Endothelial cell of umbilical vein (primary cell): ENCODE results near the gene FMNL2. TPM values are rescaled to one million over a fixed set of nuclear protein-coding genes. Genes with fewer than 3 reads are reported as not detected.

Source experiments
- BruUV-seq: library from RNA; stranded (reverse); fragments of 400-500 nt; replicated peaks from 2 replicates; lab custom pipeline; 2021; lab: Mats Ljungman, UMichigan
- CTCF ChIA-PET: fragments of 300-600, 350-600 bp; sonication (Branson Sonifier 250); formaldehyde crosslinking; loops from one replicate; lab custom pipeline; 2021; ENCODE audit warnings: antibody characterized with exemption, inconsistent platforms; lab: Charles Lee
- POLR2A ChIA-PET: fragments of 300-600, 350-600 bp; sonication (Branson Sonifier 250); formaldehyde crosslinking; loops from one replicate; lab custom pipeline; 2021; ENCODE audit warnings: antibody characterized with exemption, inconsistent platforms; lab: Charles Lee
- DNase-seq: peaks from one replicate; pipeline ENCODE4 v3.0.0-alpha.2; 2011; ENCODE audit warnings: low read depth, low spot score
- FAIRE-seq: peaks from 2 replicates; lab custom pipeline; 2011; peaks lifted over from hg19 to GRCh38; lab: Jason Lieb, UNC
- H2AFZ ChIP-seq: 2 replicates; pipeline ENCODE4 v1.6.0; 2012; ENCODE audit warnings: low read depth, low read length, control low read depth, inconsistent platforms
- H3K27ac ChIP-seq: 2 replicates; pipeline ENCODE4 v1.5.1; 2011; ENCODE audit warnings: low read depth, mild to moderate bottlenecking, control low read depth, low read length, moderate library complexity; ENCODE audit not compliant: insufficient read depth
- H3K27me3 ChIP-seq, 2 experiments: 2 replicates each; pipeline versions ENCODE4 v1.6.0 to v1.6.1; 2011; ENCODE audit warnings: low read length in 2 of 2, mixed read lengths in 1 of 2; ENCODE audit not compliant: control insufficient read depth in 2 of 2, insufficient read depth in 2 of 2
- H3K36me3 ChIP-seq, 2 experiments: 2 replicates in 1 of 2; 3 replicates in 1 of 2; pipeline ENCODE4 v1.5.1; 2011; ENCODE audit warnings: low read length in 2 of 2, mild to moderate bottlenecking in 1 of 2, moderate library complexity in 1 of 2; ENCODE audit not compliant: control insufficient read depth in 2 of 2, insufficient read depth in 2 of 2; ENCODE audit errors: extremely low read depth in 1 of 2
- H3K4me1 ChIP-seq: 3 replicates; pipeline ENCODE4 v1.5.1; 2011; ENCODE audit warnings: mild to moderate bottlenecking, low read length; ENCODE audit not compliant: control insufficient read depth, insufficient read depth; ENCODE audit errors: extremely low read depth
- H3K4me2 ChIP-seq: 2 replicates; pipeline ENCODE4 v1.6.1; 2011; ENCODE audit warnings: low read length, control low read depth, mixed read lengths; ENCODE audit not compliant: insufficient read depth
- H3K4me3 ChIP-seq, 3 experiments: fragments of 200-600 bp in 1 of 3; sonication (generic), shearing (Covaris generic) in 1 of 3; replicated peaks in 1 of 3; 2 replicates each; pipeline ENCODE4 v1.5.1; 2011 to 2016; ENCODE audit warnings: control low read depth in 3 of 3, low read length in 3 of 3, mild to moderate bottlenecking in 2 of 3, inconsistent platforms in 1 of 3, low read depth in 1 of 3, moderate library complexity in 1 of 3; ENCODE audit not compliant: insufficient read depth in 1 of 3
- H3K79me2 ChIP-seq: 2 replicates; pipeline ENCODE4 v1.6.0; 2012; ENCODE audit warnings: low read length, inconsistent platforms; ENCODE audit not compliant: control insufficient read depth, insufficient read depth
- H3K9ac ChIP-seq: replicated peaks from 2 replicates; pipeline ENCODE3; 2011; ENCODE audit warnings: low read length, control low read depth; ENCODE audit not compliant: insufficient read depth; ENCODE audit errors: extremely low read depth
- H3K9me1 ChIP-seq: replicated peaks from 3 replicates; pipeline ENCODE4 v1.6.0; 2011; ENCODE audit warnings: mild to moderate bottlenecking, low read length; ENCODE audit not compliant: control insufficient read depth, insufficient read depth; ENCODE audit errors: extremely low read depth
- H3K9me3 ChIP-seq: replicated peaks from 2 replicates; pipeline ENCODE4 v1.5.1; 2012; ENCODE audit warnings: low read length, inconsistent platforms; ENCODE audit not compliant: control insufficient read depth, insufficient read depth
- H4K20me1 ChIP-seq: replicated peaks from 2 replicates; pipeline ENCODE3; 2011; ENCODE audit warnings: mild to moderate bottlenecking, low read length; ENCODE audit not compliant: control insufficient read depth, insufficient read depth; ENCODE audit errors: extremely low read depth
- GATA2 ChIP-seq: IDR thresholded peaks from 2 replicates; pipeline ENCODE4 v1.7.0; 2011; ENCODE audit warnings: low read depth, mild to moderate bottlenecking, moderate library complexity, mixed read lengths, low read length; ENCODE audit not compliant: insufficient read length, insufficient read depth
- MAX ChIP-seq: IDR thresholded peaks from 2 replicates; pipeline ENCODE4 v1.6.1; 2011; ENCODE audit not compliant: insufficient read depth, insufficient read length
- MYC ChIP-seq: IDR thresholded peaks from one replicate; pipeline ENCODE4 v1.6.1; 2011; ENCODE audit warnings: mild to moderate bottlenecking, low read depth, low read length
- dilution Hi-C: fragments of 300-500 bp; cut with MboI; formaldehyde crosslinking; loops from one replicate; pipeline ENCODE4 v1.15.0; 2019; ENCODE audit warnings: low sequenced_read_pairs; ENCODE audit not compliant: extremely low pct_ligation_motif_present
- intact Hi-C: fragments of 100-400 bp; cut with micrococcal nuclease; formaldehyde crosslinking; loops from one replicate; pipeline ENCODE4 v1.10.0; 2022
- polyA plus RNA-seq, 4 experiments: library from polyadenylated mRNA; depleted of rRNA in 3 of 4; stranded (reverse) in 3 of 4; unstranded in 1 of 4; fragments of >200 nt; gene quantifications; 2 replicates each; pipeline versions ENCODE4 v1.2.1 to v1.2.3, GENCODE V29; 2011 to 2012; ENCODE audit warnings: missing spikeins in 1 of 4
- total RNA-seq: library from RNA; stranded (reverse); gene quantifications from 2 replicates; pipeline ENCODE4 v1.2.3, GENCODE V29; 2021

FMNL2 gene
- total and polyA plus RNA-seq, 2 donors (not counting 3 experiments of a cell fraction or from before 2014, with no cell fraction given): 8.3 to 28.0 TPM

- Histone ChIP-seq H3K27ac (peak overlapping the region; percentile 64), H3K9me3 (no peaks in the 10 kb centered on the region), H3K27me3 (no peaks in the 10 kb centered on the region), H3K9me1 (no peaks in the 10 kb centered on the region), H3K36me3 (no peaks in the 10 kb centered on the region), H3K79me2 (peaks cover 52% of the 10 kb centered on the region), H3K4me3 (no peak overlapping the region), H3K9ac (no peak overlapping the region), H3K4me2 (peak overlapping the region; percentile 53), H3K4me1 (peaks cover 56% of the 10 kb centered on the region), H2AFZ (peak overlapping the region; percentile 23), H4K20me1 (no peaks in the 10 kb centered on the region)
- ChIA-PET POLR2A (no interaction called here), CTCF (interaction anchor here (0.9 to 6.3 kb wide), 8 partner anchors 8 to 217 kb away, joined by 3 to 31 read pairs (median 4); no protein-coding TSS in a partner anchor)
- dilution Hi-C loops (no loop called here), intact Hi-C loops (loop anchor here (5.0 kb wide), 1 partner anchor 214 kb away; no protein-coding TSS in a partner anchor)
- DNase-seq: peak; percentile 44
- no TSS peak for BruUV-seq
- no peak for TF ChIP-seq MYC
- TF ChIP-seq GATA2: peak; percentile 17
- FAIRE-seq: no peak
Measured at GRCh38 chr2:152406119-152406835, 71.3 kb downstream of the FMNL2 start.

GRCh38 chr2:152406836-152407161, 71.8 kb downstream of the FMNL2 start:
- POLR2A ChIA-PET: no interaction called here
- Histone ChIP-seq H3K9ac (no peak overlapping the region), H3K9me1 (no peaks in the 10 kb centered on the region), H2AFZ (no peak overlapping the region), H3K36me3 (no peaks in the 10 kb centered on the region), H3K9me3 (no peaks in the 10 kb centered on the region), H3K4me2 (peak overlapping the region; percentile 53), H3K27ac (peak overlapping the region; percentile 64), H3K4me1 (peaks cover 57% of the 10 kb centered on the region), H3K79me2 (peaks cover 53% of the 10 kb centered on the region), H4K20me1 (no peaks in the 10 kb centered on the region), H3K27me3 (no peaks in the 10 kb centered on the region), H3K4me3 (no peak overlapping the region)
- TF ChIP-seq MAX: no peak
- FAIRE-seq (peak; percentile 64), DNase-seq (no peak)
- CTCF ChIA-PET: interaction anchor here (1.0 to 6.3 kb wide), 5 partner anchors 7 to 148 kb away, joined by 3 to 31 read pairs (median 4); no protein-coding TSS in a partner anchor
- intact Hi-C loops (loop anchor here (5.0 kb wide), 1 partner anchor 214 kb away; no protein-coding TSS in a partner anchor), dilution Hi-C loops (no loop called here)
- BruUV-seq: no TSS peak
